HepG2 (cell line): ENCODE measurements around the gene FAM83F. TPM values are rescaled to one million over a fixed set of nuclear protein-coding genes. Genes with fewer than 3 reads are reported as not detected.

Experiments used
- ATAC-seq: fragments of 200-7000 bp; cut with Tn5 transposase; 3 replicates; pipeline ENCODE4 v1.9.1; 2020; ENCODE audit warnings: mild to moderate bottlenecking, moderate library complexity
- BruUV-seq: library from RNA; stranded (reverse); fragments of 400-500 nt; replicated peaks from 2 replicates; lab custom pipeline; 2021; lab: Mats Ljungman, UMichigan
- CTCF ChIA-PET: fragments of 300-600 bp; formaldehyde crosslinking; extraction: SDS; loops from one replicate; lab custom pipeline; 2021; ENCODE audit warnings: low total read pairs, inconsistent platforms, low intra/inter-chr PET ratio; lab: Yijun Ruan, JAX
- POLR2A ChIA-PET: fragments of 350-600 bp; sonication (Branson Sonifier 250); formaldehyde crosslinking; loops from one replicate; lab custom pipeline; 2020; ENCODE audit warnings: antibody characterized with exemption, inconsistent platforms; lab: Yijun Ruan, JAX
- DNase-seq: peaks from one replicate; pipeline ENCODE4 v3.0.0-alpha.2; 2015; ENCODE audit warnings: low spot score
- FAIRE-seq: peaks from 3 replicates; lab custom pipeline; 2011; peaks lifted over from hg19 to GRCh38; lab: Jason Lieb, UNC
- H2AFZ ChIP-seq: one replicate; pipeline ENCODE4 v1.6.1; 2011; ENCODE audit warnings: low read length, inconsistent platforms
- H3K27ac ChIP-seq: fragments of 300-600 bp; 3 replicates; pipeline ENCODE4 v1.8.0; 2011; ENCODE audit warnings: mixed run types, mild to moderate bottlenecking, mixed read lengths, low read length, inconsistent platforms; ENCODE audit not compliant: insufficient read depth; ENCODE audit errors: extremely low read length
- H3K27me3 ChIP-seq, 2 experiments: fragments of 200-600 bp in 1 of 2; 2 replicates in 1 of 2; 3 replicates in 1 of 2; pipeline versions ENCODE4 v1.6.0 to v1.8.0; 2011; ENCODE audit warnings: low read length in 2 of 2, mild to moderate bottlenecking in 2 of 2, moderate library complexity in 2 of 2, inconsistent platforms in 1 of 2; ENCODE audit not compliant: insufficient read depth in 2 of 2, control insufficient read depth in 1 of 2
- H3K36me3 ChIP-seq, 2 experiments: fragments of 200-600 bp in 1 of 2; replicated peaks in 1 of 2; 2 replicates in 1 of 2; 3 replicates in 1 of 2; pipeline versions ENCODE4 v1.5.1 to v1.8.0; 2011; ENCODE audit warnings: low read length in 2 of 2, inconsistent platforms in 1 of 2; ENCODE audit not compliant: insufficient read depth in 2 of 2, control insufficient read depth in 1 of 2
- H3K4me1 ChIP-seq: 2 replicates; pipeline ENCODE4 v1.5.1; 2012; ENCODE audit warnings: low read length, inconsistent platforms; ENCODE audit not compliant: insufficient read depth
- H3K4me2 ChIP-seq: 2 replicates; pipeline ENCODE4 v1.6.0; 2011; ENCODE audit warnings: low read depth, low read length, inconsistent platforms
- H3K4me3 ChIP-seq, 3 experiments: fragments of 200-600 bp in 1 of 3; sonication (generic), shearing (Covaris generic) in 1 of 3; replicated peaks in 1 of 3; 2 replicates each; pipeline ENCODE4 v1.5.1; 2011 to 2016; ENCODE audit warnings: low read length in 3 of 3, inconsistent platforms in 2 of 3, low read depth in 2 of 3, mild to moderate bottlenecking in 2 of 3, control low read depth in 1 of 3, mixed read lengths in 1 of 3; ENCODE audit not compliant: insufficient read depth in 1 of 3
- H3K79me2 ChIP-seq: one replicate; pipeline ENCODE4 v1.6.1; 2011; ENCODE audit warnings: low read length, inconsistent platforms; ENCODE audit not compliant: insufficient read depth
- H3K9ac ChIP-seq: 2 replicates; pipeline ENCODE4 v1.6.0; 2011; ENCODE audit warnings: mild to moderate bottlenecking, low read depth, low read length, inconsistent platforms; ENCODE audit not compliant: insufficient read depth
- H3K9me3 ChIP-seq: 2 replicates; pipeline ENCODE4 v1.5.1; 2012; ENCODE audit warnings: mild to moderate bottlenecking, low read length
- H4K20me1 ChIP-seq: 2 replicates; pipeline ENCODE4 v1.6.0; 2011; ENCODE audit warnings: inconsistent platforms, mild to moderate bottlenecking, low read length, moderate library complexity; ENCODE audit not compliant: insufficient read depth
- ASH2L ChIP-seq: fragments of 300-600, 200-600 bp; sonication (generic); IDR thresholded peaks from 2 replicates; pipeline ENCODE4 v1.7.0; 2017; ENCODE audit warnings: low read depth, mild to moderate bottlenecking, moderate library complexity, mixed read lengths, low read length; ENCODE audit not compliant: insufficient read length
- CCAR2 ChIP-seq: fragments of 200-400 bp; formaldehyde crosslinking; optimal IDR thresholded peaks from 2 replicates; pipeline ENCODE3; 2018; ENCODE audit warnings: low read depth, mild to moderate bottlenecking, low read length, moderate library complexity
- FOXA3 ChIP-seq: IDR thresholded peaks from 2 replicates; pipeline ENCODE4 v1.6.1; 2016; ENCODE audit warnings: missing genetic modification reagents, missing compliant biosample characterization
- FOXO1 ChIP-seq: sonication (generic); formaldehyde crosslinking; IDR thresholded peaks from 2 replicates; pipeline ENCODE4 v1.4.0; 2020; ENCODE audit warnings: missing genetic modification reagents
- HNF4A ChIP-seq: sonication (generic); formaldehyde crosslinking; IDR thresholded peaks from 2 replicates; pipeline ENCODE4 v1.4.0; 2020; ENCODE audit warnings: missing genetic modification reagents
- HNF4G ChIP-seq, 2 experiments: sonication (generic) in 1 of 2; formaldehyde crosslinking in 1 of 2; IDR thresholded peaks; 2 replicates each; pipeline versions ENCODE4 v1.4.0 to v1.6.1; 2011 to 2020; ENCODE audit warnings: borderline replicate concordance in 2 of 2, low read depth in 2 of 2, mild to moderate bottlenecking in 2 of 2, low read length in 1 of 2, missing genetic modification reagents in 1 of 2, moderate library complexity in 1 of 2
- JARID2 ChIP-seq: sonication (generic); formaldehyde crosslinking; IDR thresholded peaks from 2 replicates; pipeline ENCODE4 v1.8.1; 2023; ENCODE audit warnings: missing genetic modification reagents, inconsistent platforms; ENCODE audit not compliant: insufficient replicate concordance
- KMT2B ChIP-seq: IDR thresholded peaks from 2 replicates; pipeline ENCODE4 v1.6.1; 2016; ENCODE audit warnings: missing genetic modification reagents, missing compliant biosample characterization
- MATR3 ChIP-seq: sonication (generic); formaldehyde crosslinking; IDR thresholded peaks from 2 replicates; pipeline ENCODE4 v1.4.0; 2020; ENCODE audit warnings: missing genetic modification reagents
- NR2F1 ChIP-seq, 2 experiments: fragments of 450-650 bp in 1 of 2; formaldehyde crosslinking in 1 of 2; IDR thresholded peaks; 2 replicates each; pipeline versions ENCODE4 v1.5.0 to v1.6.1; 2016 to 2020; ENCODE audit warnings: mild to moderate bottlenecking in 1 of 2, missing compliant biosample characterization in 1 of 2, missing genetic modification reagents in 1 of 2, moderate library complexity in 1 of 2
- NR2F6 ChIP-seq, 2 experiments: IDR thresholded peaks; 2 replicates each; pipeline ENCODE4 v1.6.1; 2016; ENCODE audit warnings: antibody characterized with exemption in 1 of 2, mild to moderate bottlenecking in 1 of 2
- PHF21A ChIP-seq: sonication (generic); formaldehyde crosslinking; IDR thresholded peaks from 2 replicates; pipeline ENCODE4 v1.5.0; 2020; ENCODE audit warnings: mild to moderate bottlenecking, missing genetic modification reagents
- PPARG ChIP-seq: conservative IDR thresholded peaks from 2 replicates; pipeline ENCODE4 v1.6.1; 2016; ENCODE audit warnings: missing biosample characterization, missing genetic modification reagents
- RXRB ChIP-seq: IDR thresholded peaks from 2 replicates; pipeline ENCODE4 v1.6.1; 2016; ENCODE audit warnings: borderline replicate concordance, missing genetic modification reagents, missing compliant biosample characterization
- SAP130 ChIP-seq: IDR thresholded peaks from 2 replicates; pipeline ENCODE4 v1.6.1; 2016; ENCODE audit warnings: low read depth
- SOX5 ChIP-seq: IDR thresholded peaks from 2 replicates; pipeline ENCODE4 v1.6.1; 2016; ENCODE audit warnings: borderline replicate concordance
- SP5 ChIP-seq: IDR thresholded peaks from 2 replicates; pipeline ENCODE4 v1.6.1; 2016; ENCODE audit warnings: low read depth, borderline replicate concordance
- TEAD3 ChIP-seq: optimal IDR thresholded peaks from 2 replicates; pipeline ENCODE3; 2016; ENCODE audit warnings: borderline replicate concordance
- ZNF121 ChIP-seq: sonication (generic); formaldehyde crosslinking; IDR thresholded peaks from 2 replicates; pipeline ENCODE4 v1.5.0; 2020; ENCODE audit warnings: mild to moderate bottlenecking, missing genetic modification reagents
- ZNF326 ChIP-seq: sonication (generic); formaldehyde crosslinking; IDR thresholded peaks from 2 replicates; pipeline ENCODE4 v1.4.0; 2020; ENCODE audit warnings: missing genetic modification reagents, borderline replicate concordance
- ZNF7 ChIP-seq: IDR thresholded peaks from 2 replicates; pipeline ENCODE4 v1.6.1; 2016; ENCODE audit warnings: missing biosample characterization, missing genetic modification reagents
- ZNF775 ChIP-seq: sonication (generic); formaldehyde crosslinking; IDR thresholded peaks from 2 replicates; pipeline ENCODE4 v1.4.0; 2020; ENCODE audit warnings: missing genetic modification reagents, mild to moderate bottlenecking, moderate library complexity, borderline replicate concordance
- WGBS: methylation state at CpG from one replicate; pipeline ENCODE4 v1.1.6; 2017; ENCODE audit warnings: low lambda C conversion rate; 5-methylcytosine and 5-hydroxymethylcytosine counted together
- in situ Hi-C: cut with HindIII; loops from 2 replicates; pipeline ENCODE4 v1.10.0; 2017; ENCODE audit warnings: low pct_unique_long_range_greater_than_20kb; ENCODE audit not compliant: extremely low pct_ligation_motif_present
- intact Hi-C: fragments of 100-400 bp; cut with micrococcal nuclease; formaldehyde crosslinking; loops from one replicate; pipeline ENCODE4 v1.10.0; 2022; ENCODE audit not compliant: unreplicated experiment
- polyA plus RNA-seq, 8 experiments: library from polyadenylated mRNA; depleted of rRNA in 3 of 8; stranded (reverse) in 7 of 8; unstranded in 1 of 8; fragments of >200 nt; fragmentation: Illumina TruSeq in 4 of 8; extraction: Trizol in 4 of 8; gene quantifications; 2 replicates each; pipeline versions ENCODE4 v1.2.1 to v1.2.3, GENCODE V29; 2011 to 2016; ENCODE audit warnings: low read depth in 4 of 8, missing spikeins in 1 of 8, mixed read lengths in 1 of 8; ENCODE audit not compliant: insufficient read depth in 1 of 8
- total RNA-seq, 5 experiments: library from RNA; depleted of rRNA; stranded (reverse); fragments of >200 nt; fragmentation: Illumina TruSeq; extraction: Trizol; gene quantifications; 2 replicates each; pipeline ENCODE4 v1.2.3, GENCODE V29; 2016; ENCODE audit warnings: low read depth in 1 of 5
- TF ChIP-seq, protein P1 (sequence below): sonication (generic); formaldehyde crosslinking; IDR thresholded peaks from 2 replicates; pipeline ENCODE4 v1.5.0; 2020; ENCODE audit warnings: mild to moderate bottlenecking, missing genetic modification reagents, borderline replicate concordance

Gene FAM83F
- total and polyA plus RNA-seq, 2 of the 13 experiments (the other 11 are each of a cell fraction or from before 2014, with no cell fraction given): not detected

DNA sequence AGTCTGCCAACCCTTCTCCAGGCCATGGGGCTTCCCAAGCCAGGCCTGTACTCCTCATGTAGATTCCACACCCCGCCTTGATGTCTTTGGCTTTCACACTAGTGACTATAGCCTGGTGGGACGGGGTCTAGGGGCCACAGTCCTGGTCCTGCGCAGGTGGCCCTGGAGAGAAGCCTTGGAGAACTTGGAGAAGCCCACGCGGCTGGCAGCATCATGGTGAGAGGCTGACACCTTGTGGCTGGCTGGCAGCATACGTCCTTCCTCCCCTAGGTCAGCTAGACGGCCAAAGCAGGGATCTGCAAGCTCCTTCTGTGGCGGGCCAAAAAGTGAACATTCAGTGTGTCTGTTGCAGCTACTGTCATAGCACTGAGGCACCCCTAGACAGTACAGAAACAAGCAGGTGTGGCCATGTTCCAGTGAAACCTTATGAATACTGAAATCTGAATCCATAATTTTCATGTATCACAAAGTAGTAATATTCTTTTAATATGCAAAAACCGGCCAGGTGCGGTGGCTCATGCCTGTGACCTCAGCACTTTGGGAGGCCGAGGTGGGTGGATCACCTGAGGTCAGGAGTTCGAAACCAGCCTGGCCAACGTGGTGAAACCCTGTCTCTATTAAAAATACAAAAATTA lies 42.0 kb downstream of the FAM83F start (continued):
- no peak for TF ChIP-seq JARID2
- no peak for TF ChIP-seq CCAR2
- TF ChIP-seq PHF21A (CRISPR knock-in tag): no peak
- TF ChIP-seq ZNF7 (CRISPR knock-in tag): no peak

DNA sequence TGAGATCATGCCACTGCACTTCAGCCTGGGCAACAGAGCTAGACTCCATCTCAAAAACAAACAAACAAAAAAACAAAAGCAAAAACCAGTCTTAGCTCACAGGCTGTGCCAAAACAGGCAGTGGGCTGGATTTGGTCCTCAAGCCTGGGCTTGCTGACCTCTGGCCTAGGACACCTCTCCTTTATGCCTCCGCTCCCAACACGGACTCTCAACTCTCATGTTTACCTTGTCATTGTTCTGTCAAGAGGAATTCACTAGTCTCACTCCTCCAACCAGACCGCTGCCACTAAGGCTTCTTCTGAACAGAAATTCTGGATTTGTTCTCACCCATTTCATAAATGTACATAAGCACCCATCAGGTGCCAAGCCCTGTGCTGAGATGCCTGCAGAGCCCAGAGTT lies 42.6 kb downstream of the FAM83F start:
- Histone ChIP-seq H4K20me1 (no peaks in the 10 kb centered on the region), H3K36me3 (no peaks in the 10 kb centered on the region), H3K27ac (no peak overlapping the region), H3K27me3 (peaks cover 2 to 44% of the 10 kb centered on the region in 2 experiments; a peak in 4 of 5 replicates), H3K4me1 (peaks cover 14% of the 10 kb centered on the region), H3K79me2 (no peaks in the 10 kb centered on the region), H3K4me3 (no peak overlapping the region), H3K9me3 (no peaks in the 10 kb centered on the region), H3K9ac (no peak overlapping the region), H3K4me2 (peak overlapping the region; percentile 59), H2AFZ (no peak overlapping the region)
- ChIA-PET POLR2A (interaction anchor here (1.0 kb wide), 1 partner anchor 514 kb away, joined by 4 read pairs; no protein-coding TSS in a partner anchor), CTCF (interaction anchor here (0.6 to 1.5 kb wide), 5 partner anchors 105 to 600 kb away, joined by 3 to 8 read pairs (median 4); no protein-coding TSS in a partner anchor)
- peak; percentile 80 for ATAC-seq
- DNase-seq: peak; percentile 33
- in situ Hi-C loops: loop anchor here (5.0 kb wide), 1 partner anchor 410 kb away; no protein-coding TSS in a partner anchor
- peak; percentile 65 for FAIRE-seq
- intact Hi-C loops: loop anchor here (2.0 kb wide), 1 partner anchor 503 kb away; no protein-coding TSS in a partner anchor
- 0% methylated on average over 3 of the region's 3 CpGs for WGBS
- no TSS peak for BruUV-seq
- TF ChIP-seq KMT2B (CRISPR knock-in tag) (no peak), NR2F6 (IDR thresholded peaks at IDR 0.05) (peak; percentile 56), NR2F6 (CRISPR knock-in tag; IDR thresholded peaks at IDR 0.05) (peak; percentile 69; the same call in 1 of the 2 replicates), FOXA3 (peak; percentile 80), NR2F1 (CRISPR knock-in tag; IDR thresholded peaks at IDR 0.05) (0 out of 4 replicates have a peak, but pooled peaks of 1 of the 2 experiments have one; percentile 41), ZNF121 (CRISPR knock-in tag) (peak; percentile 64; the same call in 1 of the 2 replicates), RXRB (CRISPR knock-in tag) (peak; percentile 33; the same call in 1 of the 2 replicates), SAP130 (CRISPR knock-in tag) (peak; percentile 47; the same call in 1 of the 2 replicates), ZNF326 (CRISPR knock-in tag) (no peak), FOXO1 (peak; percentile 25; the same call in 1 of the 2 replicates), HNF4G (IDR thresholded peaks at IDR 0.05; ENCODE audit: borderline replicate concordance, low read depth, low read length) (peak; percentile 24; the same call in 1 of the 2 replicates), HNF4G (CRISPR knock-in tag; IDR thresholded peaks at IDR 0.05; ENCODE audit: borderline replicate concordance, low read depth) (no peak), SP5 (no peak), ASH2L (no peak), MATR3 (CRISPR knock-in tag) (no peak), SOX5 (peak; percentile 70), TEAD3 (CRISPR knock-in tag) (peak; percentile 60), PPARG (CRISPR knock-in tag) (peak; percentile 56; the same call in 1 of the 2 replicates), ZNF775 (CRISPR knock-in tag) (no peak), HNF4A (CRISPR knock-in tag) (peak; percentile 49; the same call in 1 of the 2 replicates)
- TF ChIP-seq, protein P1, sequence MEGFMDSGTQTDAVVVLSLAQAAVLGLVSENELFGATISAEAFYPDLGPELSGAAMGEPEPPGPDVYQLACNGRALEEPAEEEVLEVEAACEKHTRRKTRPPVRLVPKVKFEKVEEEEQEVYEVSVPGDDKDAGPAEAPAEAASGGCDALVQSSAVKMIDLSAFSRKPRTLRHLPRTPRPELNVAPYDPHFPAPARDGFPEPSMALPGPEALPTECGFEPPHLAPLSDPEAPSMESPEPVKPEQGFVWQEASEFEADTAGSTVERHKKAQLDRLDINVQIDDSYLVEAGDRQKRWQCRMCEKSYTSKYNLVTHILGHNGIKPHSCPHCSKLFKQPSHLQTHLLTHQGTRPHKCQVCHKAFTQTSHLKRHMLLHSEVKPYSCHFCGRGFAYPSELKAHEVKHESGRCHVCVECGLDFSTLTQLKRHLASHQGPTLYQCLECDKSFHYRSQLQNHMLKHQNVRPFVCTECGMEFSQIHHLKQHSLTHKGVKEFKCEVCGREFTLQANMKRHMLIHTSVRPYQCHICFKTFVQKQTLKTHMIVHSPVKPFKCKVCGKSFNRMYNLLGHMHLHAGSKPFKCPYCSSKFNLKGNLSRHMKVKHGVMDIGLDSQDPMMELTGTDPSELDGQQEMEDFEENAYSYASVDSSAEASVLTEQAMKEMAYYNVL: no peak
